ENCODE data around the gene AADAT.
A peak's percentile ranks its signal among the peaks of the same experiment; 100 is the strongest.
"Not testable (repeated sequence)": the region's sequence is repeated elsewhere in the genome, so short reads cannot be mapped to it uniquely, and the experiment has no call there.

The AADAT gene

DNA sequence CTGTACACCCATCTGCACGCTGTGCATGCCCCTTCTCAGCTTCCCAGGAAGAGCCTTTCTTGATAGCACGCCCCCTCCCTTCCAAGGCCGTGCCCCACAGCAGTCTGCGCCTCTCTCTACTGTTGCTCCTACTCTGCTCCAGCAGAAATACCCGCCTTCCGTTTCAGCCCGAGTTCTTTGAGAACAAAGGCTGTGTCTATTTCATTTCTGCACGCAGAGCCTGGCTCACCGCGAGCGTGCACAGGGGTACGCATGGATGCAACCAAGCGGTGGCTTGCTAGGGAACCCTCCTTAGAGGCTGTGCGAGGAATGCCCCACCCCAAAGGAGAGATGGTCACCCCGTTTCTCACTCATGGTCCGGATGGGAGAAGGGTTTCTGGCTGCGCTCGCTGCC is 485 bp downstream of the AADAT start:
- no peak for DNase-seq (ENCODE audit: low read depth)

DNA sequence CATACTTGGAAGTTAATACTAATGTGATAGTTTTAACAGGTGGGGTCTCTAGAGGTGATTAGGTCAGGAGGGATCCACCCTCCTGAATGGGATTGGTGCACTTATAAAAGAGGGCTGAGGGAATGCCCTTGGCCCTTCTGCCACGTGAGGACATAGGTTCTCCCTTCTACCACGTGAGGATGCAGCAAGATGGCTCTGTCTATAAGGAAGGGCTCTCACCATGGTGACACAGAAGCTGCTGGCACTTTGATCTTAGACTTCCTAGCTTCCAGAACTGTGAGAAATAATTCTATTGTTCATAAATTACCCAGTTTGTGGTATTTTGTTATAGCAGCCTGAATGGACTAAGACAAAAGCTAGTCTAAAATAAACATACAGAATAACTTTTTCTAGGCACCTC is 1.0 kb downstream of the AADAT start:
- DNase-seq (ENCODE audit: low read depth), result no peak

DNA sequence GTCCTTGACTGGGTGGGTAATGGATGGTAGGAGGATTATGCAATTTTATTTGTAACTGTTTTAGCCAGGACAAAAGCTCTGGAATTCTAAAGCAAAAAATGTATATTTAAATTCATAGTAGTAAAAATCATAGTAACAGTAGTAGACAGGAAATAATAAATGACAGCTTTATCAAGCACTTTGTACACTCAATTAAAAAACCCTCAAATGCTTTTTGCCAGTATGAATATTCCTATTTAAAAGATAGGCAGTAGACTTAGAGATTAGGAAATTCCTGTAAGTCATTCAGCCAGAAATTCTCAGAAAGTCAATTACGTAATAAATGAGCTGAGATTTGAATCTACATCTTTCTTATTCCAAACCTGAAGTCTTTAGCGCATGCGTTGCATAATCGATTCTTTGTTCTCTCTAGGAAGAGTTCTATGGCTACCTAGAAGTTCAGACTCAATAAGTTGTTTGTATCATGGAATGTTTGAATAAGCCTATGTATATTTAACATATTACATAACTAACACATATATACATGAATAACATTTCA is 2.5 kb downstream of the AADAT start:
- DNase-seq (ENCODE audit: low read depth), result no peak

DNA sequence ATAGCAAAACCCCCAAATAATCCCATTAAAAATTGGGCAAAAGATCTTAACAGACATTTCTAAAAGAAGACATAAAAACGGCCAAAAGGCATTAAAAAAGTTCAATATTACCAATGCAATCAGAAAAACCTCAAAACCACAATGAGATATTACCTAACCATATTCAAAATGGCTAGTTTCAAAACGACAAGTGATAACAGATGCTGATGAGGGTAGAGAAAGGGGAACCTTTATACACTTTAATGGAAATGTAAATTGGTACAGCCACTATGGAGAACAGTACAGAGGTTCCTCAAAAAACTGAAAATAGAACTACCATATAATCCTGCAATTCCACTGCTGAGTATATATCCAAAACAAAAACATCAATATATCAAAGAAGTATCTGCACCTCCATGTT is 6.2 kb downstream of the AADAT start:
- DNase-seq (ENCODE audit: low read depth), result no peak

DNA sequence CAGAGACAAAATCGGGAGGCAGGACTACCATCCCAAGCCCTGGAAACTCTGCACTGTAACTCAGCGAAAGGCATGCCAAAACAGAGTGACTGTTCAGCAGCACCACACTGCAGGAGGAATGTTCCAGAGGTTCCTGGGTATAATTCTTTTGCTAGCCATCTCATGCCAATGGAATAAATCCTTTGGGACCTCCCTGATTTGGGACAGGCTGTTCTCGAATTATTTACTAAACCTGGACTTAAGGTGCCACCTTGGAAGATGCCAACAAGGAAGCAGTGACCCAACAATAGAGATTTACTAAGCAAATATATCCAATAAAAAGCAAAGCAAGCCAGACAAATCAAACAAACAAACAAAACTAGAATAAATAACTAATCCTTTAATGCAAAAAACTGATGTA is 9.3 kb downstream of the AADAT start:
- DNase-seq (ENCODE audit: low read depth), result no peak

DNA sequence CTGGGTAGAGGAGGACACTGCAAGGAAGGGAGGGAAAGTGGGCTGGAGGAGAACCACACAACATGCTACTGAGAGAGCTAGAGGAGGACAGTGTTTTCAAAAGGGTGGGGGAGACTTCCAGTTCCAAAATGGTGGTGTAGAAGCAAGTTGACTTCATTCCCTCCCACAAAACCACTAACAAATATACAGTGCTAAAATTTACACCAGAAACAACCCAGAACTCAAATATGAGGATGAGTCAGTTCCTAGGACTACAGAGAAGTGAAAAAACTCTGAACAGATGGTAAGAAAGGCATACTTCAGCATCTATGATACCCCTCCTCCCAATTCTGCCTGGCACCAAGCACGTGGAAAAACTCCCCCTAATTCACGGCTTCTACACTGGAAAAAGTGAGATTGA is 9.8 kb downstream of the AADAT start:
- no peak for DNase-seq (ENCODE audit: low read depth)

DNA sequence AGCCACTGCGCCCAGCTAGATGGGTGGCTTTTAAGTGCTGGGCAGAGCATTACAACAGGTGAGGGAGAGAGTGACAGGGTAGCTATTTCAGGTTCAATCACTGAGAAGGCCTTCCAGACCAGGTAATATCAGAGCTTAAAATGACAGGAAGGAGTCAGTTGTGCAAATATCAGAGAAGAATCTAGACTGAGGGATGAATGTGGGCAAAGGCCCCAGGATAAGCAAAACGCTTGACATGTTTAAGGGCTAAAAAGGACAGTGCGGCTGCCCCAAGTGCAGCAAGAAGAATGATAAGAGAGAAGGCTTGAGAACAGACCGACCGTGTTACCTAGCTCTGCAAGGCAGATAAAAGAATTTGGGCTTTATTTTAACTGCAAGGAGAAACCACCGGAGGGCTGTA is 18.6 kb downstream of the AADAT start:
- DNase-seq (ENCODE audit: low read depth), result no peak

DNA sequence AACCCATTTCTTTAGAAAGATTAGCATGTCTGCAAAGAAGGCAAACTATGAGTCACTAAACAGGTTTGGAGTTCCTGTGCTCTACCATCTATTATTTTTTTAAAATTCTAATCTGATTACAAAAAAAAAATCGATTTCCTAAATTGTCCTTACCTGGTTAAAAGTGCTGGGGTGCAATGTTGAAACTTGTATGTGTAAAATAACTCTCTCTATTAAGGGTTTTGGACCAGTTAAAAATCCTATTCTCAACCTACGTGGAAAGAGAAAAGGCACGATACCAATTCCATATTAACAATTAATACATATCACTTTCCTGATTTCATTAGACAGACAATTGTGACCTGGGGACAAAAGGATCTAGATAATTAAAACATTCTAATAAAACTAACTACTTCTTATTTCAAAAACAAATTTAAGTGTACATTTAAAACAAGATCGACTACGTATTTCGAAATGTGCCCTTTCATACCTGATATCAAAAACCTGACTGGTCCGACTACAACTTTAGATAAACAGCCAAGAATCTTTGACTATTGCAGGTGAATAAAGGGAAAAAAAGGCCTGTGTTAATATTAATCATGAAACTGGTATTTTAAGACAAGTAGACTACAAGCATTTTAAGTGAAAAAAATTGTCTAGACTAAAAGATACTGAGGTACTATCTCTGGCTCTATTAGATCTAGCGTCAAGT is 21.2 kb downstream of the AADAT start:
- no peak for DNase-seq (ENCODE audit: low read depth)

DNA sequence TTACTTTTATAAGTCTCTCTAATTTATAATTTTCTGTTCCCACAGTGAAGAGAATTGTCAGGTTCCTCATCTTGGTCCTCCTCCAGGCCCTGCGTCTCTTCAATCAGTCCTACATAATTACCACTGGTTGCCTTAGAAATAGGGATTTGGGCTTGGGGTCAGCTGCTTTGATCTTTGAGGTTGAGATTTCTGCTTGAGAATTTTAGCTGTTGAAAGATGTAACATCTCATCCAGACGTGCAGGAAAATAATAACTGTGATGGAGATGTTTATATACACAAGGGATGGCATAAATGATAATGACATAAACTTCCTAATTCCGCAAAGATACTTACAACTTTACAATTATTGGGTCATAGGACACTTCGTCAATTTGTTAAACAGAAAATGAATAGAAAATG is 30.3 kb downstream of the AADAT start:
- DNase-seq (ENCODE audit: low read depth), result no peak

DNA sequence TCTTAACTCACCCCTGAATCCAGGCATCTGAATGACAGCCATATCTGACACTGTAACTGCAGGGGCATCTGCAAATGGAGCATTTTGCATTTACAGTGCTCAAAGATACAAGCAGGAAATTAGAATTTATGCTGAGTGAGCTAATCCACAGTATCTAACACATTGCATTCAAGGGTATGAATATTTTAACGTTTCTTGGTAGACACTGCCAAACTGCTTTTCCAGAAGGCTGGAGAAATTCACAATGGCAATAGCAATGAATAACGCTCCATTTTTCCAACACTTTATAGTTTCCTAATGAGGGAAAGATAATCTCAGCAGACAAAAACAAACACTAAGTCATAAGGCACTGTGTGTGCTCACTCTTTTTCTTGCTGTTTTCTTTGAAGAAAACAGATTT is 30.9 kb downstream of the AADAT start:
- no peak for DNase-seq (ENCODE audit: low read depth)

DNA sequence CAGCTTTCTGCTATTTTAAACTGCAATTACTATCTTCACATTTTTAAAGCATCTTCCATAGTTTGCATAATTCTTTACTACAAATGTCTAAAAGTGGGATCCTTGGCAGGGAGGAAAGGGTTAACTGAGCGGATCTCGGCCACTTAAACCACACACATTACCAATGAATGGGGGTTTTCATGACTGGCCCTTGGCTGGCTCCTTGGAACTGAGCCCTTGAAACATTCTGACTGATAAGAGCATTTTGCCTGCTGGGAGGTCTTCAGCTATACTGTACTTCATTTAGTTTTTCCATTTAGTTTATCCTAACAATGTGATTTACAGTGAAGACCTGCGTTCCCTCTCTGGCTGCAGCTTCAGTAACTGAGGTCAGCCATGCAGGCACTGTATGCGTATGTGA is 31.9 kb downstream of the AADAT start:
- DNase-seq (ENCODE audit: low read depth), result no peak

DNA sequence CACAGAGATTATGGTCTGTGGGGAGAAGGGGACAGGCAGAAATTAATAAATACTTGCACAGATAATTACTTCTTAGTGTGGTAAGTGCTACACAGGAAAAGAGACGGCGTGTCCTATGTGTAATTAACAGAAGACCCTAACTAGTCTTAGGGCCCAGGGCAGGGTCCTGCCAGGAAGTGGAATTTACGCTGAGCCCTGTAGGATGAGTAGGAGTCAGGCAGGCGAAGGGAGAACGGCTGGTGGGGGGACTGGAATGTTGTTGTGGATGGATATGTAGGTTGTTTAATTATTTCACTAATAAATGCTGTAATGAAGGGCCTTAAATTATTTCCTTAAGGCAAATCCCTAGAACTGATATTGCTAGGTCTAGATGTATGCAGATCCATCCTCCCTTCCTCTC is 36.8 kb downstream of the AADAT start:
- no peak for DNase-seq (ENCODE audit: low read depth)

DNA sequence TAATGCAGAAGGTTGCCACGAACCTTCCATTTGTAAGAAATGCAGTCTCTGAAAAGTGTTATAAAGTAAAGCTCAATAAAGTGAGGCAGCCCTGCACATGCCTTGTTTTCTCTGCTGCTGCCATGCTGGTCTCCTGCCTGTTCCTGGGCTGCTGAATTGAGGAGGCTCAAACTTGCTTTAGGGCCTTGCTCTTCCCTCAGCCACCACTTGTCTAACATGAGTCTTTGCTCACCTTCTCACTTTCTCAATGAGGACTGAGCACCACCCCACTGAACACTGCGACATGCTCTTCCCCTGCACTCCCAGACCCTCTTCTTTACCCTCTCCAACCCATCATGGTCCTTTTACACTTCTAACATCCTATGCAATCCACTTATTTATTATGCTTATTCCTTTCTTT is 38.4 kb downstream of the AADAT start:
- no peak for DNase-seq (ENCODE audit: low read depth)

DNA sequence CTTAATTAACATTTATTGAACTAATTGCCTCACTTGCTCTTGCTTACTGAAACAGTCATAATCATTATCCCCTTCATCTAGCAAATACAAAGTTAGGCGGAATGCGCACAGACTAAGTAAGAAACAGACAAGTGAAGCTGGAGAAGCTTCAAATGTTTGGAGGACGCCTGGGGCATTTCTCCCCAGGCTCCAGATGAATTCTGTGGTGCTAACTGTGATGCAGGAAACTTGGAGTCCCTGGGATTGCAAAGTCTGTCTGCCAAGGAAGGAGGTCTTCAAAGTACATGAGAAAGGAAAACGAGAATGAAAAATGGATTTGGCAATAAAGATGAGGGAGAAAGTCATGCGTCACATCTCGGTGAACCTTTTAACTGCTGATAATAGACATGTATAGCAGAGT is 40.0 kb downstream of the AADAT start:
- no peak for DNase-seq (ENCODE audit: low read depth)

DNA sequence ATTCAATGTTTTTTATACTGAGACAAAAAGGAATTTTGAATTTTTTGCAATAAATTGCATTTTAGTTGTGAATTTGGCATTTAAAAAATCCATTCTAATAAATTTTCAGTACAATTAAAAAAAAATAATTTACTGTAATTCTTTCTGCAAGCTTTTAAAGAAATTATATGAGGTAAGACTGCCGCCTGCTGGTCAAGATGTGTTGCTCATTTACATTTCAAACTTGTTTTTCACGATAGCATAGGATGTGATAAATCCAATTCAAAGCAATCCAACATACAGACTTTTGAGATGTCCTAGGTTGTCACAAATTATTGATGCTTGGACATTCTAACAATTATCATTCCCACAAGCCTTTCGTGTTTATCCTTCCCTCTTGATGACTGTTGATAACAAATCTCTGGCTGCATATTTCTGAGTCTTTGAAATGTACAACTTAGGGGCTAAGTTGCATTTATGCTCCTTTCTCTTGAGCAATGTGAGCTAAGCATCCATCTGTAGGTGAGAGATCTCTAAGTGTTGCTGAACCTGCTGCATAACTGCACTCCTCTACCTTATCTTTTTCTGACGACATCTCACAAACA is 41.9 kb downstream of the AADAT start:
- peak; percentile 32 for DNase-seq (ENCODE audit: low read depth)

DNA sequence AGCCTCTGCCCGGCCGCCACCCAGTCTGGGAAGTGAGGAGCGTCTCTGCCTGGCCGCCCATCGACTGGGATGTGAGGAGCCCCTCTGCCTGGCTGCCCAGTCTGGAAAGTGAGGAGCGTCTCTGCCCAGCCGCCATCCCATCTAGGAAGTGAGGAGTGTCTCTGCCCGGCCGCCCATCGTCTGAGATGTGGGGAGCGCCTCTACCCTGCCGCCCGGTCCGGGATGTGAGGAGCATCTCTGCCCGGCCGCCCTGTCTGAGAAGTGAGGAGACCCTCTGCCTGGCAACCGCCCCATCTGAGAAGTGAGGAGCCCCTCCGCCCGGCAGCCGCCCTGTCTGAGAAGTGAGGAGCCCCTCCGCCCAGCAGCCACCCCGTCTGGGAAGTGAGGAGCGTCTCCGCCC is 43.6 kb downstream of the AADAT start:
- not testable (repeated sequence) for DNase-seq (ENCODE audit: low read depth)

DNA sequence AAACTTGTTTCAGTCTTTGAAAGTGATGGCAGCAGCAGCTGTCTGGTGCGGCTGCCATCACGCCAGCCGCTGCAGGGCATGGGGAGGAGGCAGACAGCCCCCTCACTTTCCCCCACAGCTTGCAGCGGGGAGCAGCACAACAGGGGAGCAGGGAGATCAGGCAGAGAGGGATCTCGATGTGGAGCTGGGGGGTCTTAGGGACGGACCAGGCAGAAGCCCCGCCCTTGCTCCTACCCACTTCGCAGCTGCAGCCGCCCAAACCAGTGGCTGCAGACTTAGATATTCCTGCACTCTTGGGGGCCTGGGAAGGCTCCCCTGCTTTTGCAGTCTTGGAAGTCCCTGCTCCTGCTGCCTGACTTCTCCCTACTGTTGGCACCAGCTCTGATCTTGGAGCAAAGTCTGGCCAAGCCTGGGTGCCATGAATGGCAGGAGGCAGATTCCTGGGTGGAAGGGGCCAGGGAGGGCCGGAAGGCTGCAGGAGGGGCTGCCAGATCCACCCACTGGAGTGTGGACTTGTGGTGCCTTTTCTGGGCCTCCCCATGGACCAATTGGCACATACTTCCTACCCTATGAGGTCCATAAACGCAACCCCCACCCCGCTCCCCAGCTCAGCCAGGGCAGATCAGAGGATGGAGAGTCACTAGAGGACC is 49.6 kb downstream of the AADAT start:
- no peak for DNase-seq (ENCODE audit: low read depth)

DNA sequence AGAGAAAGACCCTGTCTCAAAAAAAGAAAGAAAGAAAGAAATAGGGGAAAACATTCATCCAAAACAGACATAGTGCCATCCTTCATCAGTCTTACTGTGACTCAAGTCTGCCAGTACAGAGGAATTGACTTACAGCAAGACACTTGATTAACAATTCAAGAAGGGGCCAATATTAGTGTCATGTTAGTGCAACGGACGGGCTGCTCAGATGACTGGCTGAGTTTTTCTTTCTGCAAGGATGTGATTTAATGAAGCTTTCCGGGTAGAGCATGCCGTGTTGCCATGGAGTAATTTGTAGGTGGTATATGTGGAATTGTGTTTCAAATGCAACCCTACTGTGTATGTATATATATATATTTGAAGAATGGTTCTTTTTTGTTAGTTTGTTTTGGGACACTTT is 51.0 kb downstream of the AADAT start:
- no peak for DNase-seq (ENCODE audit: low read depth)

DNA sequence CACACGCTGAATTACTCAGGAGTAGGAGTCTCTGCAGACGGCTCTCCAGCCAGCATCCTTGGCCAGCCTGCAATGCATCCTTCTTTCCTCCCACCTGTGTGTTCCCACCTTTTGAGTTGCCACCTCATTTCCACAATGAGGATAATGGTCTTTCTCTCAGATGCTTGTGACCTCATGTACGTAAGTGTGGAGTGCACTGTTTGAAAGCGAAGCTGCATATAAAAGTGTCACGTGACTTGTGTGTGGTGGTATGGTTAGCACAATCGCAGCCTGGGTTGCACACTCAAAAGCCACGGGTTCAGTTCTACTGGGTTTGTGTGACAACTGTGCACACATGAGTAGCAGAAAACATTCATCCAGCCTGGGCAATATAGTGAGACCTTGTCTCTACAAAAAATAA is 51.5 kb downstream of the AADAT start:
- DNase-seq (ENCODE audit: low read depth), result no peak

DNA sequence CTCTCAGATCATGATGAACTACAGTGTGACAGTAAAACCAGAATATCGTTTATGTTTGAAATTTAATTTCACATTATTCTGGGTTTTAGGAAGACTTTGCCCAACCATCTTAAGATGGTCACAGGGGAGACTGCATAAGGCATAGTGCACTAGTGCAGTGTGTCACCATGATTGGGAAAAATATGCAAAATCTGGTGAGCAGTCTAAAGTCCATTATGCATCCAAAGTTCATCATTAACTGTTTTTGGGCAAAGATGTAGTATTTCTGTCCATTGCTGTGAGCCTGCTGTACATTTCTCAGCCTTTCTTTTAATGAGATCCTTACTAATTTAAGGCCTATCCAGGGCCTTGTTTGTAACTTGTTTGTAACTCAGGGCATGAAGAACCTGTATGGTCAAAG is 52.3 kb downstream of the AADAT start:
- DNase-seq (ENCODE audit: low read depth), result no peak

DNA sequence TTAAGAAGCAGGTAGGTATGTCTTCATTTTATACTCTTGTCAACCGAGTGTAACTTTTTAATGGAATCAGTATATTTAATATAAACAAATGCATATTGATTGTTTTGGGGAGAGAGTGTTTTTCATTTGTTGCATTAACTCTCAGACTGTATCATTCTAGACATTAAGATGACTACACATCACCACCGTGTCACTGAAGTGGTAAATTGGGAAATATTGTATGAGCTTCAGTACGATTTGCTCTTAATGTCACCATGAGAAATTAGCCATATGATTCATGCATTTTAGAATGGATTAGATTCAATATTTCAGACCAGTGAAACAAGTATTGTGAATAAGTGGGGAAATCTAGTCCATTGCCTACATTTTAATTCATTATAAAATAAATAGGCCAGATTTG is 53.9 kb downstream of the AADAT start:
- DNase-seq (ENCODE audit: low read depth), result no peak

DNA sequence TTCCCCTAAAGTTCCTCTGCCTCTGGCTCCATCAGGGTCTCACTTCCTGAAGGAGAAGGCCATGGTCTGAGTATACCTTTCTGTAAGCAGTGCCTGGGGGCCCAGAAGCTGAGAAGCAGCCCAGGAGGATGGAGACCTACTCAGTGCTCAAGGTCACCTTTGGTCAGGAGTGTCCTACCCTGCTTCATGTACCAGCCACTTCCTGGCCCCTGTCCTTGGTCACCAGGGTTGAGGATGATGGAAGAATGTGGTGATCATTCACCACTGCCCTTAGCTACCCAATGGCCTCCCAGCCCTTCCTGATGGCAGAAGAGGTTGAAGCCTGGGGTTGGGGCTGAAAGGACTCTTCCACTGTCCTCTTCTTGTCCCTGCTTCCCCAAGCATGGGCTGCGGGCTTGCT is 54.5 kb downstream of the AADAT start:
- no peak for DNase-seq (ENCODE audit: low read depth)

DNA sequence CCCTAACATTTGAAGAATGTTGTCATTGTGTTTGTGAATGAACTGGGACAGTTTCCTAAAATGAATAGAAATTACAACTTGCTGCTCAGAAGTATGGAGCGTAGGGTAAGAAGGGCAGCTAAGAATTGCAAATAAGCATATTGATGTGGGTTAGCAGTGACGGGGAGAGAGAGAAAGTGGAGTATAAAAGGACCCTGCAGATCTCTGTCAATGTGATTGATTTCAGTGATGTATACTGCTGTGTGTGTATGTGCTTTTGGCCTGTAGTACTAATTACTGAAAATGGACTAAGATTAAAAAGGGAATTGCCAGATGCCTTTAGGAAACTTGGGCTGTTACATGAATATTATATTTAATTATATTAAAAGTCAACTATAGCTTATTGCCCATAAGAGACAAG is 55.8 kb downstream of the AADAT start:
- no peak for DNase-seq (ENCODE audit: low read depth)

DNA sequence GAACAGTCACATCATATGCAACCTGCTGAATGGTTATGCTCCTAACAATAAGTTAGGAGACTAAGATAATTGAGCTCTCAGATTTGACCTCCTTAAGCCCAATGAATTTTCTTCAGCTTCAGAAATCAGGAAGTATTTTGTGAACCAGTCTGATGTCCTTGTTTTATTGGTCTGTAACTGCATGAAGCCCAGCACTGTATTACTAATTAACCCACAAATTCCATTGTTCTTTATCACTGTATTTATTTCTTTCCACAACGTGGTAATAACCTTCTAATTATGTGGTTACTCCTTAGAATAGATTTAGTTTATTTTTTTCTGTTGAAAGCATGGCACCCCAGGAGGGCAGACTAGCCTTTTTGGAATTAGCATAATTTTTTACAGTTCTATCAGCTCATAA is 59.6 kb downstream of the AADAT start:
- DNase-seq (ENCODE audit: low read depth), result no peak

Data from activated T-cell treated with anti-CD3 and anti-CD28 coated beads for 24 hours (primary cell).